HG02870 (cell line): Measurements from ENCODE around the gene GGTLC2.
"Not testable (repeated sequence)": the region's sequence is repeated elsewhere in the genome, so short reads cannot be mapped to it uniquely, and the experiment has no call there.

Experiments used
- ATAC-seq: cut with Tn5 transposase; IDR thresholded peaks from one replicate; pipeline ENCODE4 v1.9.1; 2021; ENCODE audit warnings: mild to moderate bottlenecking, moderate library complexity; ENCODE audit not compliant: unreplicated experiment

Gene GGTLC2

GRCh38 chr22:22644314-22644713, at the start of gene GGTLC2:
Gene GGTLC2, plus strand, starts transcription at chr22:22644614. Its CDS starts 1,732 bp downstream, at chr22:22646346.
- not testable (repeated sequence) for ATAC-seq

DNA sequence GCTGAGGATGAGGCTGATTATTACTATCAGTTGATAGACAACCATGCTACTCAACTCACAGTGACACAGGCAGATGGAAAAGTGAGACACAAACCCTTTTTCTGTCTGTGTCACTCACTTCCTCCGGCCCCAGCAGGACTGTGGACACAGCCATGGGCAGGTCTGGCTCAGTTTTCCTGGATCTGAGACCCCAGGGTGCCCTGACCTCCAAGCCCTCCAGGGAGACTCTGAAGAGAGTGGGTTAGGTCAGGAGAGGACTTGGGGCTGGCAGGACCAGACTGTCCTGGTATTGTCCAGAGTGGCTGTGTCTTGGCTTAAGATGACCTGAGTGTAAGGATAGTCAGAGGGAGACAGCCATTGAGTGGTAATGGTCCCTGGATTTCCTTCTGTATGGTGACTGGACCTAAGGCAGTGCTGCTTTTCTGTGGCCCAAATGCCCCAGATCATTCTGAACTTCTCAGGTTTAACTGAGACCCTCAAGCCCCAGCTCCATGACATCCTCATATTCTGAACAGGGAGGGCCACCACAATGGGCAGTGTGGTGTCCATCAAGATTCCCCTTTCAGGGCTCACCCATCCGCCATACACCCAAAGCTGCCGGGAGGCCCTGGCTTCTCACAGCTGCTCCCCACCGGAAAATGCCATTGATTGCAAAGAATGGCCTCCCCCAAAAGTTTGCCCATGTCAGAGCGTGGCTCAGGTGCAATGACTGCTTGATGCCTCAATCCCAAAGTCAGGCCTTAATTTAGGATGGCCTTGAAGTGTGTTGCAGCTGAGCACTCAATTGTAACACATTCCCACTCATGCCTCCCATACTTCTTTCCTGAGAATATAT, 49.2 kb upstream of the GGTLC2 start:
- no peak for ATAC-seq

GRCh38 chr22:22598144-22598543, 46.3 kb upstream of the GGTLC2 start:
- ATAC-seq, result no peak

DNA sequence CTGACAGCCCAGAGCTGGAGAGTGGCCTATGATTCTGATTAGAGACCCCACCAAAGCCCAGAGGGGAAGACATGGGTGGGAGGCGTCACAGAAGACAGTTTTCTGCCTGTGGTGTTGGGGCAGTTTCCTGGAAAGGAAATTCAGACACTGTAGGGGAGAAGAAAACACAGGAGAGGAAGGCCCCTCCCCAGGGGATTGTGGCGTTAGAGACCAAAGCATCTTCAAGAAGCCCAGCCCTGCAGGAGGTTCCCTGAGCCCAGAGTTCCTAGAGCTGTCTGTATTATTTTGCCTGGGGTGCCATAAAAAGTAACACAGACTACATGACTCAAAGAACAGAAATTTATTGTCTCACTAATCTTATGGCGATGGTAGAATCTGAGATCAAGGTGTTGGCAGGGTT, 45.2 kb upstream of the GGTLC2 start:
- no peak for ATAC-seq

DNA sequence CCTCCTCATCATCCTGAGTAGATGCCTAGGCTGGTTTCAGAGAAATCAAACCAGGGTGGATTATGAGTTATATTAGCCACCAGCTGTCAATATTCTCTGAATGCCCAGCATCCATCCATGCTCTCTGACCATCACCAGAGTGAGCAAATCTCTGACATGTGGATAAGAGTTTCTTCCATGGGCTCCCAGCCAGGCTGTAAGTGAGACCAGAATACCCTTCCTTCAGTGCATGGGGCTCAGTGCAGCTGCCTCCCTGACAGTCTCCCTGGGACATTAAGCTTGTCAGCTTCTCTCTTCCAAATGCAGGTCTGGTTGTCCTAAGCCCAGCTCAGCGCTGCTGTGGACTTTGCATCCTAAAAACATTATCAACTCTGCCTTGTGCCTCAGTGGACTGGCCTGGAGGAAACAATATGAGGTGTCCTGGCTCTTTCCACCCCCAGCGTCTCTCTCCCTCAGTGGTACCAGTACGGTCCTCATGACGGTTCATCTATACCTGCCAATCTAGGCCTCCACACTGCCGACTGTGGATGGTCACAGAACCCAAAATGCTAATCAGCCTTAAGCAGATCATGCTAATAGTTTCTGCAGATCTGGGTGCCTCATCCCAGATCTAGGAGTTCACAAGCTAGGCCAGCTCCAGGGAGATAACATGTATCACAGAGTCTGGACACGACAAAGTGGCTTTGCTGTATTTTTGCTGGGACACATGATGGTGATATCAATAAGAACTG, 43.7 kb upstream of the GGTLC2 start:
- ATAC-seq, result no peak

GRCh38 chr22:22603470-22603947, 40.9 kb upstream of the GGTLC2 start:
- no peak for ATAC-seq

GRCh38 chr22:22604326-22605073, 39.9 kb upstream of the GGTLC2 start:
- ATAC-seq, result no peak

- no peak for ATAC-seq
These were observed 39.4 kb upstream of the GGTLC2 start for GRCh38 chr22:22605074-22605404.

- not testable (repeated sequence) for ATAC-seq
These were observed 36.4 kb upstream of the GGTLC2 start for GRCh38 chr22:22608022-22608421.

DNA sequence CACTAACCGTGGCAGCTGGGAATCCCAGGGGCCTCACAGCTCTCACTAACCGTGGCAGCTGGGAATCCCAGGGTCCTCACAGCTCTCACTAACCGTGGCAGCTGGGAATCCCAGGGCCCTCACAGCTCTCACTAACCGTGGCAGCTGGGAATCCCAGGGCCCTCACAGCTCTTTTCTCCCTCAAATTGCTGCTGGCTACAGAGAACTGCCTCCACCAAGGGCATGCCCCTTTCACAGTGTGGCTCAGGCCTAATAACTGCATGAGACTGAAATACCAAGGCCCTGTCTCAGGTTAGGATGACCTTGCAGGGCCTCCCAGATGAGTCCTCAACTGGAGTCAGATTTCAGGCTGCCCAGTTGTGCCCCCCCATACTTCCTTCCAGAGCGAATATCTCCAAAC, 35.1 kb upstream of the GGTLC2 start:
- no peak for ATAC-seq

- no peak for ATAC-seq
These were observed 31.9 kb upstream of the GGTLC2 start for GRCh38 chr22:22612516-22612915.

DNA sequence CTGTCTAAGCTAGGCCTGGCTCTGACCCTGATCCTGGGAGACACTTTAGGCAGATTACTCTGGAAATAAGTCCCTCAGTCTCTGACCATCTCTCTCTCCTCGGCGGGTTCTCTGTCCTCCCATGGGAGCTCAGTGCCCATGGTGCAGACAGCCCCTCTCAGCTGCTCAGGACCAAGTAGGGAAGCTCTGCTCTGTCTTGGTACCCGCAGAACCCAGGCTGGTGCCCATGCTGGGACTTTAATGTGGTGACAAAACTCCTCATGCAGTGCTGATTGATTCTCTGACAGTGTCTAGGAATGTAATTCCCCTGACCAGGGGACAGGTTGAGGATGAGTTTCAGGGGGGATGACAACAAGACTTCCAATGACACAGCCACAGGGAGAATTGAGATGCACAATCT, 30.3 kb upstream of the GGTLC2 start:
- ATAC-seq, result no peak

DNA sequence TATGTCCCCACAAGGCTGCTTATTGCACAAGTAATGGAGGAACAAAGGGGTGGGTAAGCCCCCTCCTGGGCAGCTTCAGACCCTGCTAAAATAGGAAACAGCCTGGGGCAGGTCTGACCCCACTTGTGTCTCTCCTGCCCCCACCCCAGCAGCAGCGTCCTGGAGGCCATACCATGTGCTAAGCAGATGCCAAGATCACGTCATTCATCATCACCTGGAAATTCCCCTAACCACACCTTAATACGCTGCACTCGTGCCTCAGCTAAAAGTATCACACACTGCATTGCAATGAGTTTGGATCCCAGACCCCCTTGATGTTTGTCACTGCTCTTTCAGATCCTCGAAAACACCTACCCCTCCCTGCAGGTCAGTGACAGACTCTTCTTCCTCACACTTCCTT, 27.8 kb upstream of the GGTLC2 start:
- ATAC-seq, result no peak

DNA sequence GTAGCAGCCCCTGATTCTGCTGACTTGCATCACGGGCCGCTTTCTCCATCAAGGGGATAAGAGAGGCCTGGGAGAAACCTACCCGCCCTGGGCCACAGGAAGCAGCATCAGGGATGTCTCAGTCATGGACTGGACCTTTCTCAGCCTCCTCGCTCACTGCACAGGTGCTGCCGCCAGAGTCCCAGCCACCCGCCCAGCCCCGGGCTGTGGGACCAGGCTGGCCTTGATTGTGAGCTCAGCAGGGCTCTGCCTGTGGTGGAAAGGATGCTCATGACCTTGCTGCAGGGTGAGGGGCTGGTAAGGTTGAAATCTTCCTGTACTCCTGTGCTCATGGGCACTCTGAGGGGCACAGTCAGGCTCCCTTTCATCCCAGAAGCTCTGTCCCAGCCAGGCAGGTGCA, 26.0 kb upstream of the GGTLC2 start:
- no peak for ATAC-seq

DNA sequence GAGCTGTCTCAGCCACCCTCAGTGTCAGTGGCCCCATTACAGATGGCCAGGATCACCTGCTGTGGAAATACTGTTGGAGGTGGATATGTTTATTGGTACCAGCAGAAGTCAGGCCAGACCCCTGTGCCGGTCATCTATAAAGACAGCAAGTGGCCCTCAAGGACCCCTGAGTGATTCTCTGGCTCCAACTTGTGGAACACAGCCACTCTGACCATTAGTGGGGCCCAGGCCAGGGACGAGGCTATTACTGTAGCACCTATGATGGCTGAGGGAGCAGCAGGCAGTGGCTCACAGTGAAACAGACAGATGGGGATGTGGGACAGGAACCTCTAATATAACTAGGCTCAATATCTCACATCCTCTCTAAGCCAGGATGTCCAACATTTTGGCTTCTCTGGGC, 25.5 kb upstream of the GGTLC2 start:
- no peak for ATAC-seq

GRCh38 chr22:22619765-22620414, 24.5 kb upstream of the GGTLC2 start:
- ATAC-seq, result no peak

- ATAC-seq, result not testable (repeated sequence)
These were observed 15.6 kb upstream of the GGTLC2 start for GRCh38 chr22:22628546-22629495.

GRCh38 chr22:22631223-22631652, 13.2 kb upstream of the GGTLC2 start:
- ATAC-seq, result not testable (repeated sequence)

- ATAC-seq, result not testable (repeated sequence)
These were observed 12.2 kb upstream of the GGTLC2 start for GRCh38 chr22:22632226-22632625.

- ATAC-seq, result not testable (repeated sequence)
These were observed 10.9 kb upstream of the GGTLC2 start for GRCh38 chr22:22633533-22633932.
